OCI-LY3 (cell line): ENCODE data around the gene AMDHD2.

Source experiments
- H2AFZ ChIP-seq: fragments of 200-600, 300-600 bp; shearing (Covaris generic); 2 replicates; pipeline ENCODE4 v1.6.0; 2014; ENCODE audit warnings: antibody characterized with exemption, low read depth, low read length
- H3K27ac ChIP-seq: fragments of 200-600, 300-600 bp; sonication (generic); 2 replicates; pipeline ENCODE4 v1.5.1; 2014; ENCODE audit warnings: mild to moderate bottlenecking, low read length, moderate library complexity, mixed read lengths
- H3K27me3 ChIP-seq: fragments of 200-600, 300-600 bp; sonication (generic); 2 replicates; pipeline ENCODE4 v1.6.1; 2014; ENCODE audit warnings: low read depth, low read length, mixed read lengths
- H3K36me3 ChIP-seq: fragments of 200-600, 300-600 bp; sonication (generic); replicated peaks from 2 replicates; pipeline ENCODE3; 2014; ENCODE audit warnings: low read depth, low read length, mixed read lengths
- H3K4me1 ChIP-seq: fragments of 300-600, 200-600 bp; sonication (generic); 2 replicates; pipeline ENCODE4 v1.6.1; 2014; ENCODE audit warnings: low read length, mixed read lengths
- H3K4me2 ChIP-seq: fragments of 200-600, 300-600 bp; sonication (generic); 2 replicates; pipeline ENCODE4 v1.6.1; 2014; ENCODE audit warnings: low read length, mixed read lengths
- H3K4me3 ChIP-seq: fragments of 300-600, 200-600 bp; sonication (generic); 2 replicates; pipeline ENCODE4 v1.5.1; 2014; ENCODE audit warnings: antibody characterized with exemption, mild to moderate bottlenecking, low read length, moderate library complexity
- H3K79me2 ChIP-seq: fragments of 300-600, 200-600 bp; shearing (Covaris generic); 2 replicates; pipeline ENCODE4 v1.6.1; 2014; ENCODE audit warnings: mild to moderate bottlenecking, low read length, mixed read lengths
- H3K9ac ChIP-seq: fragments of 300-600, 200-600 bp; shearing (Covaris generic); 2 replicates; pipeline ENCODE4 v1.6.0; 2014; ENCODE audit warnings: mild to moderate bottlenecking, low read length, moderate library complexity
- H3K9me3 ChIP-seq: fragments of 200-600, 300-600 bp; shearing (Covaris generic); 2 replicates; pipeline ENCODE4 v1.6.1; 2014; ENCODE audit warnings: low read length, mixed read lengths; ENCODE audit not compliant: insufficient read depth
- H4K20me1 ChIP-seq: fragments of 200-600, 300-600 bp; sonication (generic); 2 replicates; pipeline ENCODE4 v1.6.1; 2016; ENCODE audit warnings: low read length, mixed read lengths; ENCODE audit not compliant: insufficient read depth
- CTCF ChIP-seq: fragments of 200-600, 300-600 bp; sonication (generic); IDR thresholded peaks from 2 replicates; pipeline ENCODE4 v1.5.1; 2014; ENCODE audit warnings: antibody characterized with exemption, low read length, low read depth
- EZH2phosphoT487 ChIP-seq: fragments of 200-600 bp; shearing (Covaris generic); IDR thresholded peaks from 2 replicates; pipeline ENCODE4 v1.6.1; 2018; ENCODE audit warnings: antibody characterized with exemption, mixed run types, low read depth

AMDHD2 gene

GRCh38 chr16:2511996-2512734, 8.0 kb upstream of the AMDHD2 start:
- Histone ChIP-seq H3K9ac (no peak overlapping the region), H3K27ac (no peak overlapping the region), H3K4me3 (no peak overlapping the region), H3K4me1 (peaks cover 78% of the 10 kb centered on the region), H2AFZ (no peak overlapping the region), H3K79me2 (peaks cover 36% of the 10 kb centered on the region), H3K27me3 (no peaks in the 10 kb centered on the region), H3K36me3 (peaks cover 5% of the 10 kb centered on the region), H3K4me2 (no peak overlapping the region), H4K20me1 (peaks cover 28% of the 10 kb centered on the region), H3K9me3 (no peaks in the 10 kb centered on the region)
- TF ChIP-seq CTCF: no peak
- TF ChIP-seq EZH2phosphoT487: no peak

- Histone ChIP-seq H3K27ac (peak overlapping the region; percentile 67), H3K4me1 (peaks cover 71% of the 10 kb centered on the region), H3K4me3 (peak overlapping the region; percentile 100), H3K4me2 (peak overlapping the region; percentile 89), H3K27me3 (no peaks in the 10 kb centered on the region), H3K9ac (peak overlapping the region; percentile 97), H3K9me3 (no peaks in the 10 kb centered on the region), H3K79me2 (peaks cover 43% of the 10 kb centered on the region), H2AFZ (no peak overlapping the region), H4K20me1 (peaks cover 35% of the 10 kb centered on the region), H3K36me3 (peaks cover 5% of the 10 kb centered on the region)
- TF ChIP-seq CTCF (no peak), EZH2phosphoT487 (no peak)
Measured at GRCh38 chr16:2512735-2513404, 7.3 kb upstream of the AMDHD2 start.

GRCh38 chr16:2513405-2514332, 6.5 kb upstream of the AMDHD2 start, which contains the start of gene ATP6V0C:
ATP6V0C (plus strand) TSS chr16:2513952; CDS start chr16:2514104, 152 bp downstream.
- Histone ChIP-seq H4K20me1 (peaks cover 43% of the 10 kb centered on the region), H3K4me1 (peaks cover 63% of the 10 kb centered on the region)

More at GRCh38 chr16:2513405-2514332, 6.5 kb upstream of the AMDHD2 start, which contains the start of gene ATP6V0C:
- H3K27me3 ChIP-seq: no peaks in the 10 kb centered on the region
- peak within 1 kb of the TSS; percentile 97 for H3K9ac ChIP-seq
- no peak within 1 kb of the TSS for H2AFZ ChIP-seq
- H3K36me3 ChIP-seq: peaks cover 5% of the 10 kb centered on the region
- no peaks in the 10 kb centered on the region for H3K9me3 ChIP-seq
- peaks cover 51% of the 10 kb centered on the region for H3K79me2 ChIP-seq
- peak within 1 kb of the TSS; percentile 100 for H3K4me3 ChIP-seq
- TF ChIP-seq EZH2phosphoT487 (no peak), CTCF (no peak)
- H3K27ac ChIP-seq: peak within 1 kb of the TSS; percentile 67
- H3K4me2 ChIP-seq: peak within 1 kb of the TSS; percentile 100
